UCSD-AML1 (cell line): Measurements from ENCODE around the gene CCDC177.
"Not testable (repeated sequence)": the region's sequence is repeated elsewhere in the genome, so short reads cannot be mapped to it uniquely, and the experiment has no call there.

Experiments used
- DNase-seq: peaks from one replicate; lab custom pipeline; 2025; ENCODE audit not compliant: unreplicated experiment; lab: John Stamatoyannopoulos, UW

The CCDC177 gene

GRCh38 chr14:69600304-69600891 is 25.7 kb upstream of the CCDC177 start:
- no peak for DNase-seq

- DNase-seq, result not testable (repeated sequence)
Measured at GRCh38 chr14:69599431-69599830, 24.8 kb upstream of the CCDC177 start.

- no peak for DNase-seq
Measured at GRCh38 chr14:69595336-69595735, 20.7 kb upstream of the CCDC177 start.

DNA sequence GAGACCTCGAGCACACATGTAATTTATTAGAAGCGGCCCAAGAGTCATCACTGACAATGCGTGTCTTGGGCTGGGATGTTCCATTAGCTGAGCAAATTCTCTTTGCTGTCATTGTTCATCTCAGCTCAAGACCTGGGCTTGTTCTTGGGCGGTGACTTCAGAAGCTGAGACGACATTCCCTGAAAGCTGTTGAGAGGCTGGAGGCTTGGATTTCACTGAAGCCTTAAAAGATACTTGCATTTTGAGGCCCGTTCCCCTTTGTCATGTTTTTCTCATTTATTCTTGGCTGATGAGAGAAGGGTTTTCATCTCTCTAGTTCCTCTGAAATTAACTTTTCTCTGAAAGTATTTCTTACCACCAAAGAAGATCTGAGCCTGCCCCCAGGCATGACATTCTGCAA is 20.2 kb upstream of the CCDC177 start:
- DNase-seq, result no peak

- no peak for DNase-seq
Measured at GRCh38 chr14:69593018-69593677, 18.5 kb upstream of the CCDC177 start.

DNA sequence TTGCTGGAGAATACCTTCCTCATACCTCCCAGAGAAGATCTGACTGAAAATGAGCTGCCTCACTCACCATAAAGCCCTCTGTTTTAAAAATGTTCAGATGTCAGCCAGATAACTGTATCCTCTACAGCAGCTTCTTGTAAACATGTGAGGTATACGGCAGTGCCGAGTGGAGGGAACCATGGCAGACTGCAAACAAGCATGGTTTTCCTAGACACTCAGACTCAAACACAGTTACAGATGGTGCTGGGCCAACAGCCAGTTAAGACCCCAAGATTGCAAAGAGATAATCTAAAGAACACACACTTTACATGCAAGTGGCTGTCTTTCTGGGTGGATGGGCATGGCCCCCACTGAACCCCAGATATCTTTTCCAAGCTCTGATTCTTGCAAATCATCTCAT is 16.6 kb upstream of the CCDC177 start:
- DNase-seq, result no peak

- DNase-seq, result no peak
Measured at GRCh38 chr14:69587389-69587788, 12.7 kb upstream of the CCDC177 start.

GRCh38 chr14:69586404-69586803 is 11.7 kb upstream of the CCDC177 start:
- peak; percentile 47 for DNase-seq

- DNase-seq, result no peak
Measured at GRCh38 chr14:69584389-69584788, 9.7 kb upstream of the CCDC177 start.

GRCh38 chr14:69582829-69583228 is 8.2 kb upstream of the CCDC177 start:
- DNase-seq, result no peak

GRCh38 chr14:69582212-69582611 is 7.5 kb upstream of the CCDC177 start:
- no peak for DNase-seq

- no peak for DNase-seq
Measured at GRCh38 chr14:69581316-69581935, 6.8 kb upstream of the CCDC177 start.

DNA sequence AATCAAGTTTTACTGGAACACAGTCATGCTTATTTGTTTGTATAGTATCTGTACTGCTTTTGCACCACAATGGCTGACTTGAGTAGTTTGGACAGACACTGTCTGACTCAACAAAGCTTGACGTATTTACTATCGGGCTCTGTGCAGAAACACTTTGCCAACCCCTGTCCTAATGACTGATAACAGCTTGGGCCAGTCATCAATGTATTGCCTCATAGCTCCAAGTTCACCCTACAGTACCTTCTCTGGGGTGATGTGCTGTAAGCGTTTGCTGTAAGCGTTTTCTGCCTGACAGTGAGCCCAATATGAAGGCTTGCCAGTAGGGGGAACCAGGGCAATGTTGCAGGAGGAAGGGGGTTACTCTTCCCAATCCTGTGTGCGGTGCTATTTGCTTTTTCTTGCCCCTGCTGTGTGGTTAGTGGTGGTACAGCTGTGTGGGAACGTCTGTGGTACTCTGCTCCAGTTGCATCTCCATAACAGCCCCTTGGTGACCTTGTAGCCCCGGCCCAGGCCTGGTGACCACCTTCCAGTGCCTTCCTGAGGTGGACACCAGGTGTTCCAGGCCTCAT is 5.4 kb upstream of the CCDC177 start:
- DNase-seq, result peak; percentile 46

- no peak for DNase-seq
Measured at GRCh38 chr14:69579476-69579875, 4.8 kb upstream of the CCDC177 start.

DNA sequence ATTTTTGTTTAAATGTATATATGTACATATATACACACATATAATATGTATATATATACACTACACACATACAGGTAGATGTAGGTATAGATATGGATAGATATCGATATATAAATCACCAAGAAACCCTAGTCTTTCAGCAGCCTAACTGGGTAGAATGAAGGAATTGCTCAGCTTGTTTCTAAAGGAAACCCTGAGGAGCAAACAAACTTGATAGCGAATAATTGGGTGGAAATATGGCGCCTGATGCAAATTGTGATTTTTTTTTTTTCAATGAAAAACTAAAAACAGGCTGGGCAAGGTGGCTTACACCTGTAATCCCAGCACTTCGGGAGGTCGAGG is 254 bp upstream of the CCDC177 start:
- no peak for DNase-seq

DNA sequence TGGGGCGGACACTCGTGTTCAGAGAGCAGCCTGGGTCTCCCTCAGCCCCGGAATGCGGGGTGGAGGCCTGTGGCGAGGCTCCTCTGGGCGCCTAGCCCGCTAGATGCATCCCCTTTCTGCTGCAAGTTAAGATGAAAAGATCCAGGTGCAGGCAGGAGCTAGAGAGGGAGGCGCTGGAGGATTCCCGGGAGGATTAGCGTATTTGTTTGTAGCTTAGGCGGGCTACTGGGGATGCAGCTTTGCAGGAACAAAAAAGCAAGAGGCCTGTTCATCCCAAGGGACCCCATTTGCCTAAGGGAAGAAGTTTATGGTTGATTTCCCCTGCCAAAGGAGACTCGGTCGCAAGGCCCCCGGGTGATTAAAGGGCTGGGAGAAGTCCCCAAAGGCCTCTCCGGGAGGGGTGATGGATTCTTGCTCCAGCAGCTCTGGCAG is 824 bp downstream of the CCDC177 start:
- DNase-seq, result no peak

- no peak for DNase-seq
Measured at GRCh38 chr14:69573205-69573830, 1.4 kb downstream of the CCDC177 start.

DNA sequence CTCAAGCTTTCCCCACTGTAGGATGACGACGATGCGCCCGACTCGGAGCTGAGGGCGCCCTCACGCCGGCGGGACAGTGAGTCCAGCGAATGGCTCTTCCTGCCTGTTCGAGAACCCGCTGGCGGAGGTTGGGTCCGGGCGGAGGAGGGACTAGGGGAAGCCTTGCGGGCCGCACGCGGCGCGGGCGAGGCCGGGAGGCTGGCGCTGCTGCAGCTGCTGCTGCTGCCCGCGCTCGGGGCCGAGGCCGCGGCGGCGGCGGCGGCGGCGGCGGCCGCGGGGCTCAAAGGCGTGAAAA is 1.9 kb downstream of the CCDC177 start:
- no peak for DNase-seq

- DNase-seq, result no peak
Measured at GRCh38 chr14:69572030-69572840, 2.4 kb downstream of the CCDC177 start.

- no peak for DNase-seq
Measured at GRCh38 chr14:69571449-69572029, 3.1 kb downstream of the CCDC177 start.

DNA sequence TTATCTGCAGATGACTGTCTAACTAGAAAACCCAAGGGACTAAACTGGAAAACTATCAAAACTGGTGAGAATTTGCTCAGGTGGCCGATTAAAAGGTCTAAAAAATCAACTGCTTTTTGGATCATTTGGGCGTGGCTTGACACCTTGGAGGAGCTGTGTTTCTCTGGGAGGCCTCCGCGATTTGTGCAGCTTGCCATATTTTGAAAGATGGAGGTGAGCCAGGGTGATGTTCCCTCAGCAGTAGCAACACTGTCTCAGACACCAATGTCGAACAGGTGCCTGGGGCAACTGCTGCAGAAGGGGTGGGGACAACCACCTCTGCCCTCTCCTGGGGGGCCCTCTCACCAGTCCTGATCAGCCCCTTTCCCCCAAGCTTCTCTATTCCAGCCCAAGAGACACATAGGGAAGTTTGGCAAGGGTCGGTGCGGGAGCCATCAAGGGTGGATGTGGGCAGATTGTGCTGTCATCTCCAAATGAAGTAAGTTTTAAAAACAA is 3.8 kb downstream of the CCDC177 start:
- DNase-seq, result no peak
